ENCODE data around the gene DEF6. TPM values are rescaled to one million over a fixed set of nuclear protein-coding genes. Genes with fewer than 3 reads are reported as not detected.
"Not testable (repeated sequence)": the region's sequence is repeated elsewhere in the genome, so short reads cannot be mapped to it uniquely, and the experiment has no call there.

Gene DEF6
- total and polyA plus RNA-seq, 2 donors from 2014 or later, result 2.7 to 16.3 TPM

DNA sequence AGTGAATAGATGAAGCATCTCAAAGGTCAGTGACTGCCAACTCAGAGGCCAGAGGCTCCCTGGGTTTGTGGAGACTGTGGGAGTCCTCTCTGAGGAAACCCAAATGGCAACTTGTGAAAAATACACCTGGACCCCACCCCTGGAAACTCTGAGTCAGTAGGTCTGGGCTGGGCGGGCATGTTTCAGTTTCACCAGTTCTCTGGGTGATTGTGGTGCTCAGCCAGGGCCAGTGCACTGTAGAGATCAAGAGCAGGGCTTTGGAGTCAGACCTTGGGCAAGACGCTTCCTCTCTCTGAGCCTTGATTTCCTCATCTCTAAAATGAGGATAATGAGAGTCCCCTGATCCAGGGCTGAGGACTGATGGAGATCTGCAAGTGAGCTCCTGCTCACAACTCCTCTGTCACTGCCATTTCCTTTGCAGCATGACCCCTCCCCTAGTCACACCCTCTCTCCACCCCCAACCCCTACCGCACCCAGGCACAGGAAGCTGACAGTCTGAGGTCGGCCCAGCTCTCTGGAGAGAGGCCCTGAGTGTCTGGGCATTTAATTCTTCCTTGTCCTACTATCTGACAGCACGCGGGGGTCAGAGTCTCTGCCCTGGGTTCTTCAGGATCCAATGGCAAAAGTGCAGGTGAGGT is 5.1 kb downstream of the DEF6 start:
- Histone ChIP-seq H3K27me3 (ENCODE audit: control insufficient read depth, insufficient read depth, low read length) (no peaks in the 10 kb centered on the region), H3K36me3 (ENCODE audit: control insufficient read depth in 2 of 3, insufficient read depth in 3 of 3, low read length in 3 of 3) (no peaks in the 10 kb centered on the region), H3K4me1 (ENCODE audit: control insufficient read depth in 2 of 3, insufficient read depth in 2 of 3, low read depth in 1 of 3, low read length in 3 of 3) (peaks cover 0 to 4% (median 0%) of the 10 kb centered on the region in 3 donors), H3K9ac (ENCODE audit: low read length in 3 of 3) (no peak overlapping the region), H3K27ac (ENCODE audit: low read depth in 2 of 2, low read length in 2 of 2) (peak overlapping the region in 1 of 2 donors; percentile 4), H3K4me3 (ENCODE audit: low read length in 3 of 3) (no peak overlapping the region), H3K9me3 (ENCODE audit: control insufficient read depth in 2 of 3, insufficient read depth in 1 of 3, low read length in 3 of 3) (no peaks in the 10 kb centered on the region)
- intact Hi-C loops (cut with DNase I), result no loop called here
- FAIRE-seq (no peak), DNase-seq (peak in 1 of 5 donors; percentile 33)
- no peak for TF ChIP-seq CTCF (IDR thresholded peaks at IDR 0.05; ENCODE audit: borderline replicate concordance, extremely low read depth, insufficient read depth)

DNA sequence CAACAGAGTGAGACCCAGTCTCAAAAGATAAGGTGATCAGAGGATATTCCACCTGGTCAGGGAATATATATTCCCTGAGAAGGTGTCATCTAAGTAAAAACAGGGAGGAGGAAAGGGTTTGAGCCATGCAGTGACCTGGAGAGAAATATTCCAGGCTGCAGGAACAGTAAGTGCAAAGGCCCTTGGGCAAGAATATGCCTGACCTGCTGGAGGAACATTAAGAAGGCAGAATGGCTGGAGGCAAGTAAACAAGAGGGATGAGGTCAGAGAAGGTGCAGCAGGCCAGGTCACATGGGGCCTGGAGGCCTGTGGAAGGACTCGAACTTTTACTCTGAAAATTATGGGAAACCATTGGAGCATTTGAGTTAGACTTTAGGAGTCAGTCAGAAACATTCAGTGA is 6.7 kb downstream of the DEF6 start:
- Histone ChIP-seq H3K9me3 (ENCODE audit: control insufficient read depth in 2 of 3, insufficient read depth in 1 of 3, low read length in 3 of 3) (no peaks in the 10 kb centered on the region), H3K27ac (ENCODE audit: low read depth in 2 of 2, low read length in 2 of 2) (no peak overlapping the region), H3K36me3 (ENCODE audit: control insufficient read depth in 2 of 3, insufficient read depth in 3 of 3, low read length in 3 of 3) (no peaks in the 10 kb centered on the region), H3K4me1 (ENCODE audit: control insufficient read depth in 2 of 3, insufficient read depth in 2 of 3, low read depth in 1 of 3, low read length in 3 of 3) (no peaks in the 10 kb centered on the region), H3K4me3 (ENCODE audit: low read length in 3 of 3) (no peak overlapping the region), H3K27me3 (ENCODE audit: control insufficient read depth, insufficient read depth, low read length) (no peaks in the 10 kb centered on the region), H3K9ac (ENCODE audit: low read length in 3 of 3) (no peak overlapping the region)
- no peak for FAIRE-seq
- no peak for TF ChIP-seq CTCF (IDR thresholded peaks at IDR 0.05; ENCODE audit: borderline replicate concordance, extremely low read depth, insufficient read depth)
- no peak for DNase-seq
- intact Hi-C loops (cut with DNase I), result no loop called here

GRCh38 chr6:35305117-35305516 is 7.5 kb downstream of the DEF6 start:
- Histone ChIP-seq H3K4me3 (ENCODE audit: low read length in 3 of 3) (no peak overlapping the region), H3K27me3 (ENCODE audit: control insufficient read depth, insufficient read depth, low read length) (no peaks in the 10 kb centered on the region), H3K36me3 (ENCODE audit: control insufficient read depth in 2 of 3, insufficient read depth in 3 of 3, low read length in 3 of 3) (no peaks in the 10 kb centered on the region), H3K9me3 (ENCODE audit: control insufficient read depth in 2 of 3, insufficient read depth in 1 of 3, low read length in 3 of 3) (no peaks in the 10 kb centered on the region), H3K9ac (ENCODE audit: low read length in 3 of 3) (no peak overlapping the region), H3K27ac (ENCODE audit: low read depth in 2 of 2, low read length in 2 of 2) (no peak overlapping the region), H3K4me1 (ENCODE audit: control insufficient read depth in 2 of 3, insufficient read depth in 2 of 3, low read depth in 1 of 3, low read length in 3 of 3) (no peaks in the 10 kb centered on the region)
- FAIRE-seq, result no peak
- no peak for TF ChIP-seq CTCF (IDR thresholded peaks at IDR 0.05; ENCODE audit: borderline replicate concordance, extremely low read depth, insufficient read depth)
- DNase-seq, result no peak
- intact Hi-C loops (cut with DNase I), result no loop called here

GRCh38 chr6:35307138-35307537 is 9.5 kb downstream of the DEF6 start:
- H3K4me3 ChIP-seq (ENCODE audit: low read length in 3 of 3); FAIRE-seq; H3K9ac ChIP-seq (ENCODE audit: low read length in 3 of 3); H3K27ac ChIP-seq (ENCODE audit: low read depth in 2 of 2, low read length in 2 of 2); H3K9me3 ChIP-seq (ENCODE audit: control insufficient read depth in 2 of 3, insufficient read depth in 1 of 3, low read length in 3 of 3); H3K27me3 ChIP-seq (ENCODE audit: control insufficient read depth, insufficient read depth, low read length); H3K4me1 ChIP-seq (ENCODE audit: control insufficient read depth in 2 of 3, insufficient read depth in 2 of 3, low read depth in 1 of 3, low read length in 3 of 3); intact Hi-C loops (cut with DNase I); DNase-seq; H3K36me3 ChIP-seq (ENCODE audit: control insufficient read depth in 2 of 3, insufficient read depth in 3 of 3, low read length in 3 of 3): not testable (repeated sequence)

- H3K4me3 ChIP-seq (ENCODE audit: low read length in 3 of 3); H3K9ac ChIP-seq (ENCODE audit: low read length in 3 of 3); H3K36me3 ChIP-seq (ENCODE audit: control insufficient read depth in 2 of 3, insufficient read depth in 3 of 3, low read length in 3 of 3); H3K27me3 ChIP-seq (ENCODE audit: control insufficient read depth, insufficient read depth, low read length); H3K9me3 ChIP-seq (ENCODE audit: control insufficient read depth in 2 of 3, insufficient read depth in 1 of 3, low read length in 3 of 3); FAIRE-seq; DNase-seq; intact Hi-C loops (cut with DNase I); H3K4me1 ChIP-seq (ENCODE audit: control insufficient read depth in 2 of 3, insufficient read depth in 2 of 3, low read depth in 1 of 3, low read length in 3 of 3); H3K27ac ChIP-seq (ENCODE audit: low read depth in 2 of 2, low read length in 2 of 2): not testable (repeated sequence)
Observed at GRCh38 chr6:35308543-35308942, 10.9 kb downstream of the DEF6 start.
